ENCODE measurements around the gene RGL1. TPM values are rescaled to one million over a fixed set of nuclear protein-coding genes. Genes with fewer than 3 reads are reported as not detected.

RGL1 gene
- total RNA-seq, 4 donors from 2014 or later: 57.3 to 81.8 (median 68.1) TPM

DNA sequence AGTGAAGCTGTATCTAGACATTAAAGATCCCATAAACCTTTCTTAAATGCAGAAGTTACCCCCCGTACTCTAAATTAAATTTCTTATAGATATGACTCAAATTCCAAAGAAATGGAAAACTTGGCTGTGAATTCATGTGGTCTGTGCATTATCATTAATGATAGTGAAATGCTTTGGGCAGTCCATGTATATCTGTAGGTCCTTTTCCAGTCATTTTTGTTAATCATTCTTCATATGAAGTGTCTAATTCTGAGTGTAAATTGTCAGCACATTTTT is 89.3 kb downstream of the RGL1 start:
- Histone ChIP-seq H3K27ac (no peak overlapping the region), H3K9me3 (no peaks in the 10 kb centered on the region), H3K4me3 (no peak overlapping the region), H3K4me1 (peaks cover 0 to 17% (median 0%) of the 10 kb centered on the region in 4 donors), H3K27me3 (no peaks in the 10 kb centered on the region), H3K36me3 (peaks cover 0 to 84% (median 0%) of the 10 kb centered on the region in 3 donors)
- no peak for TF ChIP-seq EP300 (IDR thresholded peaks at IDR 0.05)
- DNase-seq (ENCODE audit: low spot score in 2 of 2): no peak
- WGBS, 2 donors: 89 to 95% methylated on average over 1 of the region's 1 CpG

- Histone ChIP-seq H3K4me3 (no peak overlapping the region), H3K4me1 (peaks cover 0 to 16% (median 0%) of the 10 kb centered on the region in 4 donors), H3K27ac (no peak overlapping the region), H3K36me3 (peaks cover 0 to 88% (median 2%) of the 10 kb centered on the region in 3 donors), H3K9me3 (no peaks in the 10 kb centered on the region), H3K27me3 (no peaks in the 10 kb centered on the region)
- TF ChIP-seq, protein P1, sequence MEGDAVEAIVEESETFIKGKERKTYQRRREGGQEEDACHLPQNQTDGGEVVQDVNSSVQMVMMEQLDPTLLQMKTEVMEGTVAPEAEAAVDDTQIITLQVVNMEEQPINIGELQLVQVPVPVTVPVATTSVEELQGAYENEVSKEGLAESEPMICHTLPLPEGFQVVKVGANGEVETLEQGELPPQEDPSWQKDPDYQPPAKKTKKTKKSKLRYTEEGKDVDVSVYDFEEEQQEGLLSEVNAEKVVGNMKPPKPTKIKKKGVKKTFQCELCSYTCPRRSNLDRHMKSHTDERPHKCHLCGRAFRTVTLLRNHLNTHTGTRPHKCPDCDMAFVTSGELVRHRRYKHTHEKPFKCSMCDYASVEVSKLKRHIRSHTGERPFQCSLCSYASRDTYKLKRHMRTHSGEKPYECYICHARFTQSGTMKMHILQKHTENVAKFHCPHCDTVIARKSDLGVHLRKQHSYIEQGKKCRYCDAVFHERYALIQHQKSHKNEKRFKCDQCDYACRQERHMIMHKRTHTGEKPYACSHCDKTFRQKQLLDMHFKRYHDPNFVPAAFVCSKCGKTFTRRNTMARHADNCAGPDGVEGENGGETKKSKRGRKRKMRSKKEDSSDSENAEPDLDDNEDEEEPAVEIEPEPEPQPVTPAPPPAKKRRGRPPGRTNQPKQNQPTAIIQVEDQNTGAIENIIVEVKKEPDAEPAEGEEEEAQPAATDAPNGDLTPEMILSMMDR (IDR thresholded peaks at IDR 0.05): no peak
- TF ChIP-seq EP300 (IDR thresholded peaks at IDR 0.05): peak; percentile 28 to 68
- 83 to 87% methylated on average over 4 of the region's 4 CpGs for WGBS, 2 donors
- peak in 1 of 2 donors; percentile 39 for DNase-seq (ENCODE audit: low spot score in 2 of 2)
Observed at GRCh38 chr1:183896466-183897048, 91.6 kb downstream of the RGL1 start.

GRCh38 chr1:183898001-183898396 is 93.1 kb downstream of the RGL1 start:
- no peaks in the 10 kb centered on the region for H3K9me3 ChIP-seq
- TF ChIP-seq POLR2A (IDR thresholded peaks at IDR 0.05): no peak
- TF ChIP-seq, protein P1 (IDR thresholded peaks at IDR 0.05): no peak
- TF ChIP-seq EP300 (IDR thresholded peaks at IDR 0.05): no peak
- H3K27me3 ChIP-seq: no peaks in the 10 kb centered on the region
- WGBS, 2 donors: 68 to 79% methylated on average over 2 of the region's 2 CpGs
- DNase-seq (ENCODE audit: low spot score in 2 of 2): no peak
- H3K4me3 ChIP-seq: no peak overlapping the region
- no peak overlapping the region for H3K27ac ChIP-seq
- H3K36me3 ChIP-seq: peaks cover 0 to 80% (median 2%) of the 10 kb centered on the region in 3 donors
- peaks cover 0 to 9% (median 0%) of the 10 kb centered on the region in 4 donors for H3K4me1 ChIP-seq

DNA sequence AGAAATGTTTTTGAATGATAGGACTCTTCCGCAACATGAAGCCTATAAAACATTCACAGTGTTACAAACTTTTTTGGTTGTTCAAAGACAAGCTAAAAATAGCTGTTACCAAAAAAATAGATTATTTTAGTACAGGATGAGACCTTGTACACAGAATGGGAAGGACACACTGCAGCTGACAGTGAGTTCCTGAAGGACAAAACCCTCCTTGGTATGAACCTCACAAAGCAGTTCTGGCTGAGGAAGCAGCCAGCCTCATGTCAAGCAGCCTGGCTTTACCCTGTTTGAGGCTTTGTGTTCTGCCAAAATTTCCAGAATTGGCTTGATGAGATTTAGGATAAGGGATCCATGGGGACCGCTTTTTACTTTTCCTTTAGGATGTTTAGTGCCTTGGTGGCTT is 93.7 kb downstream of the RGL1 start:
- 98% methylated on average over 2 of the region's 2 CpGs for WGBS, 2 donors
- no peaks in the 10 kb centered on the region for H3K9me3 ChIP-seq
- no peak overlapping the region for H3K27ac ChIP-seq
- H3K36me3 ChIP-seq: peaks cover 0 to 80% (median 2%) of the 10 kb centered on the region in 3 donors
- H3K4me1 ChIP-seq: peaks cover 0 to 8% (median 0%) of the 10 kb centered on the region in 4 donors
- no peak for DNase-seq (ENCODE audit: low spot score in 2 of 2)
- TF ChIP-seq, protein P1 (IDR thresholded peaks at IDR 0.05): no peak
- TF ChIP-seq POLR2A (IDR thresholded peaks at IDR 0.05) (no peak), EP300 (IDR thresholded peaks at IDR 0.05) (no peak)
- no peak overlapping the region for H3K4me3 ChIP-seq
- H3K27me3 ChIP-seq: no peaks in the 10 kb centered on the region

DNA sequence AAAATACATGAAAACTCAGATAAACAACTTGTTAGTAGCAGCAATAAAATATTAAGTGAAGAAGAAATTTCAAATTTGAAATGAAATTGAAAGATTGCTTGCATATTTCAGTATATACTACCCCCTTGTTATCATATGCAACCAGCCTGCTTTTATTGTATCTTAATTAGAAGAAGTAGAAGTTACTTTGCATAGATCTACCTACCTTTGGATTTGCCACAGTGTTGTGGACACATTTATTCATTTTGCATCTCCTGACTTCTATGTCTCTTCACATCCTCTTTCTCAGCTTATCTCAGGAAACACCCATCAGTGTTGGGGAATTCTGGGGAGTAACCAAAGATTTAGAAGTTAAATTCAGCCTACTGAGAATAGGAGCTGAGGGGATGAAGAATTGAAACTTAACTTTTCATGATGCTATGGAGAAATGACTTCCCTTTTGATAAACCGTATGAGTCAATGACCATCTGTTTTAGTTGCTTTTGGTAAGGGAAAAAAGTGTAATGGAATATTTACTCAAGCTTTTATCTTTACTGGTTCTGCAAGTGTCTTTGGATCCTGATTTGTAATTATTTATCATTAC is 96.9 kb downstream of the RGL1 start:
- 33 to 39% methylated on average over 1 of the region's 1 CpG for WGBS, 2 donors
- no peak overlapping the region for H3K27ac ChIP-seq
- no peak overlapping the region for H3K4me3 ChIP-seq
- H3K4me1 ChIP-seq: peaks cover 0 to 8% (median 0%) of the 10 kb centered on the region in 4 donors
- no peaks in the 10 kb centered on the region for H3K27me3 ChIP-seq
- H3K9me3 ChIP-seq: no peaks in the 10 kb centered on the region
- peaks cover 0 to 79% (median 2%) of the 10 kb centered on the region in 3 donors for H3K36me3 ChIP-seq
- TF ChIP-seq POLR2A (IDR thresholded peaks at IDR 0.05) (no peak), EP300 (IDR thresholded peaks at IDR 0.05) (peak in 1 of 2 donors; percentile 19)
- DNase-seq (ENCODE audit: low spot score in 2 of 2): no peak

- Histone ChIP-seq H3K4me1 (peaks cover 0 to 8% (median 0%) of the 10 kb centered on the region in 4 donors), H3K27me3 (no peaks in the 10 kb centered on the region), H3K36me3 (peaks cover 0 to 79% (median 2%) of the 10 kb centered on the region in 3 donors), H3K27ac (no peak overlapping the region), H3K4me3 (no peak overlapping the region), H3K9me3 (no peaks in the 10 kb centered on the region)
- 59 to 69% methylated on average over 5 of the region's 5 CpGs for WGBS, 2 donors
- no peak for TF ChIP-seq POLR2A (IDR thresholded peaks at IDR 0.05)
- TF ChIP-seq EP300 (IDR thresholded peaks at IDR 0.05): no peak
- TF ChIP-seq, protein P1 (IDR thresholded peaks at IDR 0.05): no peak
- DNase-seq (ENCODE audit: low spot score in 2 of 2): no peak
Observed at GRCh38 chr1:183903101-183903500, 98.2 kb downstream of the RGL1 start.

Measured in tibial nerve (tissue), 4 donors.